H1 (cell line): ENCODE data around the gene IL5RA. TPM values are rescaled to one million over a fixed set of nuclear protein-coding genes. Genes with fewer than 3 reads are reported as not detected.

Source experiments
- ASH2L ChIP-seq: fragments of 200-600, 300-600 bp; sonication (generic); IDR thresholded peaks from one replicate; pipeline ENCODE4 v1.7.1; 2017; ENCODE audit warnings: low read length
- ATF2 ChIP-seq: IDR thresholded peaks from 2 replicates; pipeline ENCODE4 v1.6.1; 2012; ENCODE audit warnings: low read length, inconsistent platforms
- BCL11A ChIP-seq, 2 experiments: IDR thresholded peaks; one replicate each; pipeline ENCODE4 v1.6.1; 2011; ENCODE audit warnings: low read depth in 2 of 2, low read length in 2 of 2, mild to moderate bottlenecking in 2 of 2
- CEBPB ChIP-seq: IDR thresholded peaks from 2 replicates; pipeline ENCODE4 v1.6.1; 2012; ENCODE audit warnings: low read depth, low read length
- CHD1 ChIP-seq: IDR thresholded peaks from 2 replicates; pipeline ENCODE4 v1.6.1; 2012; ENCODE audit warnings: low read depth, low read length, improper control_type of control experiment
- PHF8 ChIP-seq: fragments of 200-600 bp; sonication (generic); conservative IDR thresholded peaks from 2 replicates; pipeline ENCODE4 v1.7.1; 2012; ENCODE audit warnings: low read depth, mild to moderate bottlenecking, inconsistent platforms, low read length, moderate library complexity
- polyA plus RNA-seq, 7 experiments: library from polyadenylated mRNA; depleted of rRNA in 3 of 7; stranded (reverse) in 5 of 7; unstranded in 2 of 7; fragments of >200 nt in 5 of 7; fragments of 200-250 nt in 2 of 7; gene quantifications; 1 replicate in 5 of 7; 2 replicates in 1 of 7; 4 replicates in 1 of 7; pipeline versions ENCODE4 v1.2.1 to v1.2.3, GENCODE V29; 2011 to 2013; ENCODE audit warnings: missing spikeins in 2 of 7, mixed read lengths in 2 of 7
- total RNA-seq: library from RNA; stranded (reverse); fragmentation: NEBNext Ultra II Directional; extraction: Animal tissue kit (Norgen Biotek cat#: 25700); gene quantifications from 2 replicates; pipeline ENCODE4 v1.2.1, GENCODE V29; 2021

IL5RA gene
- total and polyA plus RNA-seq, 2 of the 8 experiments (the other 6 are each of a cell fraction or from before 2014, with no cell fraction given): not detected

DNA sequence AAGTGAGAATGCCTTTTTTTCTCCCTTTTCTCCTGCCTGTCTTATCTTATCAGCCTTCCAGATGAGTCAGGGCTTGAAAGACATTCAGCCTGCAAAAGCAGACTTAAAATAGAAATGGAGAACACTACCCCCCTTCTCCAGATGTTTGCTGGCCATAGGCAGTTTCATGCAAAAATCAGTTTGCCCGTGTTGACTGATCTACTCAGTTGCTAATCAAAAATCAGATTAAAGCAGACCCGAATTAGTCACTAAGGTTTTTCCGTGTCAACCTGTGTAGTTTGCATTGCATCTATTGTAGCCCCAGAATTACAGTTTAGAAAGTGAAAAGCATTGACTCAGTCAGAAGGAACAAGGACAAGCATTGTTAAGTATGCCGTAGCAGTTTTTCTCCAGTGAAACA lies 56.2 kb downstream of the IL5RA start (continued):
- TF ChIP-seq ATF2 (no peak), BCL11A (IDR thresholded peaks at IDR 0.05; ENCODE audit: low read depth in 2 of 2, low read length in 2 of 2) (no peak), CHD1 (no peak), PHF8 (no peak), CEBPB (no peak), ASH2L (no peak)
